HG03520 (cell line): Measurements from ENCODE around the gene TMCO2.

Experiments
- ATAC-seq: cut with Tn5 transposase; IDR thresholded peaks from one replicate; pipeline ENCODE4 v1.9.1; 2021; ENCODE audit warnings: mild to moderate bottlenecking, moderate library complexity; ENCODE audit not compliant: unreplicated experiment

Gene TMCO2

DNA sequence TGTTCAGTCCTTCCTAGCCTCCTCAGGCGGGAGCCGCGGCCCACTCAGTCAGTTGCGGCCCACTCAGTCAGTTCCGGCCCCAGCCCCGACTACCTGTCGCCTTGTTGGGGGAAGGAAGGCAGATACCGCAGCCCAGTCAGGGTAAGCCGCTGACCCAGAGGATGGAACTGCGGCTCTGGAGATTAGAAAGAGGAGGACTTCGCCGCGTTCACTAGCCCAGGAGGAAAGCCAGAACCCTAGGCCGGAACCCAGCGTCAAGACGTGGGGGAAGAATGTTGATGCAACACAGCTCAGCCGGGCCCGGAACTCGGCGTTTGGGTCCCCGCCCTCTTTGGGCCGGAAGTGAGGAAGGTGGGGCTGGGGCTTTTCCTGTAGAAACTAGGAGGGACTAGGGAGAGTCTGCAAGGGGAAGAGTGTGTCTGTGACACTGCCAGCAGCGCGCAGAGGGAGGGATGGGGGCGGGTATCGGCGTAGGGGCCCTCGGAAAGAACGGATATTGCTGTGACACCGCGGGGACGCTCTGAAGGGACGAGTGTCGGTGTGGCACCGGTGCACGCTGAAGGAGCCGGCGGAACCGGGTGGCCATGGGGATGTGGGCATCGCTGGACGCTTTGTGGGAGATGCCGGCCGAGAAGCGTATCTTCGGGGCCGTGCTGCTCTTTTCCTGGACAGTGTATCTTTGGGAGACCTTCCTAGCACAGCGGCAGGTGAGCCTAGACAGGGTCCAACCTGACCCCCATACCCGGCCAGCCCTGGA, 10.1 kb downstream of the TMCO2 start, which contains the start of gene ZMPSTE24:
Gene ZMPSTE24 (plus strand): TSS at position 549 of the 757 bp plus-strand sequence. CDS start 36 bp downstream, at position 585.
- peak; percentile 84 for ATAC-seq

DNA sequence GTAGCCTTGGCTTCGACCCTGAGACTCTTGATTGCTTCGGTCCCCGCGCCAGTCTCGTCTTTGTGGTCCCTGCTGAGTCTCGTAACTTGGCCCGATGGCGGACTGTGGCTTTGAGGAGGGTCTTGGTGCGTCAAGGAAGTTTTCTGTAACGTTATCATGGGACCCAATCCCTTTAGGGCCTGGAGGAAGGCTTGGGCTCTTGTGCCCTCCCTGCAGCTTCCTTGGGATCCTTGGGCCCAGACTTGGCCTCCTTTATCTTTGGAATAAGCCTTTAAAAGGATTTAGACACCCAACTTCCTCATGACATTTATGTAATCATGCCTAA, 10.7 kb downstream of the TMCO2 start:
- no peak for ATAC-seq

DNA sequence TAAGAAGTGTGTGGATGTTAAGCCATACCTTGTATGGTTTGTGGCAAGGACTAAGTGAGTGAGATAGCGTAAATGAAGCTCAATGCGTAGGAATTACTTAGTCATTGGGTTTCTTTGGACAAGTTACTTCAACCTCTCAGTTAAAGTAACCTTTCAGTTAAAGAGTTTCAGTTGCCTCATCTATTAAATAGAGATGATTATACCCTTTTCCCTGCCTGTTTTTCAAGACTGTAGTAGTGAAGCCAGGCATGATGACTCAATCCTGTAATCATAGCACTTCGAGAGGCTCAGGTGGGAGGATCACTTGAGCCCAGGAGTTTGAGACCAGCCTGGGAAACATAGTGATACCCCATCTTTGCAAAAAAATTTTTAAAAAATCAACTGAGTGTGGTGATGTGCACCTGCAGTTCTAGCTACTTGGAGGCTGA, 16.6 kb downstream of the TMCO2 start:
- ATAC-seq, result no peak

DNA sequence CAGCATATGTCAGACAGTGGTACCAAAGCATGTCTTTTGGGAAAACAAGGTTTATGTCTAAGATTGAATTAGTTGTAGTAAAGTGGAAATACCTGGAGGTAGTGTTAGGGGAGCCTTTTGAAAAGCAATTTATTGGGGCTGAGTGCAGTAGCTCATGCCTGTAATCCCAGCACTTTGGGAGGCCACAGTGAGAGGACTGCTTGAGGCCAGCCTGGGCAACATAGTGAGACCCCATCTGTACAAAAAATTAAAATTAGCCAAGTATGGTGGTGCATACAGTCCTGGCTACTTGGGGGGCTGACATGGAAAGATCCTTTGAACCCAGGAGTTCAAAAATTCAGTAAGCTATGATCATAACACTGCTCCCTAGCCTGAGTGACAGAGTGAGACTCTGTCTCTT, 17.6 kb downstream of the TMCO2 start:
- ATAC-seq, result no peak

DNA sequence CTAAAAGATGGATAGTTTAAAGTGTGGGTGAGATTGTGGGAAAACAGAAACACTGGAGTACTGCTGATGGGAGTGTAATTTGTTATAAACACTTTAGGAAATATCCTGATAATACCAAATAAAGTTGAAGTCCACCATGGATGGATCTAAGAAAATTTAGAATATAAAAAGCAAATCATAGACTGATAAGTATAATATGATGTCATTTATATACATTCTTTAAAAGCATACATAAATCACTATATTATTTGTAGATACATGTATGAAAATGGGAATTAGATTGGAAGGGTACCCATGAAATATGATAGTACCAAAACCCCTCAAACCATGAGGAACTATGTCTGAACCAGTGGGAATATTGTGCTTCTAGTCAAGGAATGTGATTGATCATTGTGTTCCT, 18.2 kb downstream of the TMCO2 start:
- no peak for ATAC-seq

DNA sequence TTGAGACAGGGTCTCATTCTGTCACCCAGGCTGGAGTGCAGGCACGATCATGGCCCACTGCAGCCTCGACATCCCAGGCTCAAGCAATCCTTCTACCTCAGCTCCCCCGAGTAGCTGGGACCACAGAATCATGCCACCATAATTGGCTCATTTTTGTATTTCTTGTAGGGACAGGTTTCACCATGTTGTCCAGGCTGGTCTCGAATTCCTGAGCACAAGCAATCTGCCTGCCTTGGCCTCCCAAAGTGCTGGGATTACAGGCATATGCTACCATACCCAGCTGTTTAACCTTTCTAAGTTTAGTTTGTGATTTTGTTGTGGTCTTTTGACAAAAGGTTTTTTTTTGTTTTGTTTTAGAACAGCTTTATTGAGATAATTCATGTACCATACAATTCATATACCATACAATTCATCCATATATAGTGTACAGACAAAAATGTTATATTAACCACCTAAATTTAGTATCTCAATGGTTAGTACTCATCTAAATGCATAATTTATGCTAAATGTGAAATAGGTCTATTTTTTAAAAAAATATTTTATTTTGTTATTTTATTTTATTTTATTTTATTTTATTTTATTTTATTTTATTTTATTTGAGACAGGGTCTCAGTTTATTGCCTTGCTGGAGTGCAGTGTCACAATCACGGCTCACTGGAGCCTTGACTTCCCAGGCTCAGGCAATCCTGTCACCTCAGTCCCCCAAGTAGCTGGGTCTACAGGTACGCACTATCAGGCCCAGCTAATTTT, 19.2 kb downstream of the TMCO2 start:
- ATAC-seq, result no peak

DNA sequence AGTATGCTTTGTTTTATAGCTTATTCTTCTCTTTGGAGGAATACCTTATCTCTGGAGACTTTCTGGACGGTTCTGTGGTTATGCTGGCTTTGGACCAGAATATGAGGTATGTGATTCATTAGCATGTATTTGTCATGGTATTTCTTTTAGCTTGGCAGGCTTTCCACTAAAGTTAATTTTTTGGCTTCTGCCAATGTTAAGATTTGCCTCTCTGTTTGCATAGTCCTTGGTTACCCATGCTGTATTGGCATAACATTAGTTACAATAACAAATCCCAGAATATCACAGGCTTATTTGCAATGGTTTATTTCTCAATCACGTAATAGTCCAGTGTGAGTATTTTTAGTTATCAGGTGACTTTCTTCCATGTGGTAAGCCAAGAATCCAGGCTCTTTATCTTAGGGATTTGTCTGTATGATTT, 20.0 kb downstream of the TMCO2 start:
- ATAC-seq, result no peak

DNA sequence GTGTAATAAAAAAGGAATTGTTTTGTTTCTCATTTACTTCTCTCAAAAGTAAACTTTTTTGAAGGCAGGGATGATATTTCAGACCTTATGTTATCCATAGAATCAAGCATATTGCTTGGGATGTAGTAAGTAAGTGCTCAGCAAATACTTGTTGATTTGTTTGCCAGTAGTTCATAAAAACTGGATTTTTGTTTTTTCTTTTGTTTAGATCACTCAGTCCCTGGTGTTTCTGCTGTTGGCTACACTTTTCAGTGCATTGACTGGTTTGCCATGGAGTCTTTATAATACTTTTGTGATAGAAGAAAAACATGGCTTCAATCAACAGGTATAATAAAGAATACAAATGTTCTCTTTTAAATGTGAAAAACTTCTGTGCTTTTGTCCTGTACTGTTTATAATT, 20.5 kb downstream of the TMCO2 start:
- no peak for ATAC-seq

DNA sequence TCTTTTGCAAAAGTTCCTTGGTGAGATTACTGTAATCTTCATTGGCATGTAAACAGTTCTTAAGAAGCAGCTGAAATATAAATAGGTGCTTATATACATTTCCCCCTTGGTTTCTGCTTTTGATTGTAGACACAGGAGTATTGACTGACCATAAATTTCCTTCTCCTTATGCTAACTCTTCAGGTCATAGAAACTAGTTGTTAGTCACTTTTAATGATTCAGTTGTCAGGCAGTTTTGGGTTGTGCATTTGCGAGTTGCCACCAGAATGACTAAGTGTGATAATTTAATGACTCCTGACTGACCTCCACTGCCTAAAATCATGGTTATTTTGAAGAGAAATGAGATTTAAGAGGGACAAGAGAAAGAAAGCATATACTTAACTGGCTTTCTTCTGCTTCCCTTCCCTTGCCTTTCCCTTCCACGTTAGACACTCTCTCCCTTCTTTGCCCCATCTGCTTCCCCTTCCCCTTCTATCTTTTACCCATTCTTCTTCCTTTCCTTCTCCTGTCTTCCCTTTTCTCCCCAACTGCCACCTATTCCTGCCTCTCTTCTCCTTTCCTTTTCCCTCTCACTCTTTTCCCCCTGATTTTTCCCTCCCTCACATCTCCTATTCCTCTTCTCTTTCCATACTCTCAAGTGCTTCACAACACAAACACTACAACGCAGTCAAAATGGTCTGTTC, 22.6 kb downstream of the TMCO2 start:
- no peak for ATAC-seq

DNA sequence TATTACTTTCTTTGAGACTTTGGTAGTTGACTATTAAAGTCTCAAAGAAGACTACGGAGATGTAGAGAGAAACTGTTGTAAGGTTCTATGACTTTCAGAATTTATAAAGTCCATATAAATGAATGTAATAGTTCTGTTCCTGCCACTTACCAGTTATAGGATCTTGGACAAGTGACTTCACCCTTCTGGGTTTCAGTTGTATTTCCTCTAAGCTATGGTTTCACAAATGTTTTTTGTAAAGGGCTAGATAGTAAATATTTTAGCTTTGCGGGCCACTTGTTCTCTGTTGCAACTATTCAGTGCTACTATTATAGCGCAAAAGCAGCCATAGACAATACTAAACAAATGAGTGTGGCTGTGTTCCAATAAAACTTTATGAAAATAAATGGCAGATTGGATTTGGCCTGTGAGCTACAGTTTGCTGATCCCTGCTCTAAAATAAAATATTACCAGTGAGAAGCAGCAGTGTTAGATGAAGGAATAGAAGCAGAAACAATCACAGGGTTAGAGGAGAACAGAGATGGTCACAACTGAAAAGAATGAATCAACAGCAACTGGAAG, 25.0 kb downstream of the TMCO2 start:
- ATAC-seq, result no peak

DNA sequence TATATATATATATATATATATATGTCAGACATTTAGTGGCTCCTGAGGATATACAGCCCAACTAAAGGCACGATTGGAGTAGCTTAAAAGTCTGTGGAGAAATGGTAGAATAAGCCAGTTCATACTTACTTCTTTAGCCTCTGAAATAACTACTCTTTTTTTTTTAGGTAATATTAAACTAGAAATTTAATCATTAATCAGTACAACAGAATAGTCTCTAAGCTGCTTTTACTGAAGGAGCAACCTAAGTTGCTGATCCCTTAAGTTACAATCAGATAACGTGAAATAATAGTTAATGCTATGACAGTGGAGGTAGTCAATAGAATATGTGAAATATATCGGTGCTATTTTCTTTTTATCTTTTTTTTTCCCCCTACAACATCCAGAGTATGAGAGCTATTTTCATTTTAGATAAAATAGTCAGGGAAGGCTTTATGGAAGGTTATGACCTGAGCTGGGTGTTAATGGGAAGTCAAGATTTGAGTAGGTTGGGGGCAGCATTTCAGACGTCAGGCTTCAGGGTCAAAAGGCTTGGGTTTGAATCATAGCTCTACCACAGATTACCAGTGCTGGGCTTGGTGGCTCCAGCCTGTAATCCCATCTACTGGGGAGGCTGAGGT, 25.9 kb downstream of the TMCO2 start:
- no peak for ATAC-seq

DNA sequence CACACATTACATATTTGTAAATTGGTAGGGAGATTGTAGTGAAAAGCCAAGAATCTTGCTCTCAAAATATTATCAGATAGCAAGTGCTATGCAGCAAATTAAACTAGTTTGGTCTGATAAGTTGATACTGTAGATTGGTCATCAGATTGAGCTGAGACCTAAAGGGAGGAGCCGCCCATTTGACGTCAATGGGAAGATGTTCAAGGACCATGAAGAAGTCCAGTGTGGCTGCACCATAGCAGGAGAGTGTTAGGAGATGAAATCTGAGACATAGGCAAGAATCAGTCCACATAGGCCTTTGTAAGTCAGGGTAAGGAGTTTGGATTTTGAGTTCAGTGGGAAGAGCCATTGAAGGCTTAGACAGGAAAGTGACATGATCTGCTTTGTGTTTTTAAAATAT, 26.6 kb downstream of the TMCO2 start:
- no peak for ATAC-seq

DNA sequence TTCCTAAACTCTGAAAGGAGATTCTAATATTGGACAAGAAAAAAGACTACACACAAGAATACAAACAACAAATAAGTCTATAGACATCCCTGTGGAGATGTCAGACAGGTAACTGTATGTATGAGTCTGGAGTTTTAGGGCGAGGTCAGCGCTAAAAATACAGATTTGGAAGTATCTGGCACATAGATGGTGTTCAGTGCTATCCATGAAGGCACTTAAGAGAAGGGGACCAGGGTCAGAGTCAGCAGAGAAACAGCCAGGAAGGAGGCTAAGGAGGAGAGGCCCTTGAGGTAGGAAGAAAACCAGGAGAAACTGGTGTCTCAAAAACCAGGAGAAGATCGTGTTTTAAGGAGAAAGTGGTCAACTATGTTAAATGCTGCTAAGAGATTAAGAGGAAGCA, 28.4 kb downstream of the TMCO2 start:
- ATAC-seq, result no peak

DNA sequence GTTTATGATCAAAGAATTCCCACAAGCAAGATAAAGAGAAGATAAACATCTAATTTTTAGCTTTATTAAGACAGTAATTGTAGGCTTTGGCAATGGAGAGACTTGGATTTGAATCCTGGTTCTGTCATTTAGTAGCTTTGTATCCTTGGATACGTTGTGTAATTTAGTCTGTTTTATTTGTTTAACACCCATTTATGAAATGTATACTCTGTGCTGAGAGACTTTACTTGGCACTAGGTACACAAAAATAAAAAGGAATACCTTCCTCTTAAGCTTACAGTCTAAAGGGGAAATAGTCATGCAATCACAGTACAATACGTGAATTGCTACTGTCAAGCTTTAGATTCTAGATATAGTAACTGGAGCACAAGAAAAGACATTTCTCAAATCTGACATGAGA, 34.1 kb downstream of the TMCO2 start:
- no peak for ATAC-seq

DNA sequence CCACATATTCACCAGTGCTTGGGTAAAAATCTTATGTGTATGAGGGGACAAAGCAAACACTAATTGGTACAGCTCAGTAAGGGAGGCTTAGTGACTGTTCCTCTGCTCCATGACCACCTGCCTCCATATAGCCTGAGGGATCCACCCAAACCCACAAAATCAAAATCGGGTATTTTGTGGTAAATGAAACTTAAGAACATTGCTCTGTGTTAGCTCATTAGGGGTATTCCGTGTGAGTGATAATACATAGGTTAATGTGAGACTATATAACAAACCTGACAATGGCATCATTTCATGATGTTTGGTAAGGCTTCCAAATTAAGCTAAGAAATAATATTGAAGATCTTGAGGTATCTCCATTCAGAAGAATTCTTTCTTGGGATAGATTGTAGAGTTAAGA, 43.6 kb downstream of the TMCO2 start:
- ATAC-seq, result no peak

DNA sequence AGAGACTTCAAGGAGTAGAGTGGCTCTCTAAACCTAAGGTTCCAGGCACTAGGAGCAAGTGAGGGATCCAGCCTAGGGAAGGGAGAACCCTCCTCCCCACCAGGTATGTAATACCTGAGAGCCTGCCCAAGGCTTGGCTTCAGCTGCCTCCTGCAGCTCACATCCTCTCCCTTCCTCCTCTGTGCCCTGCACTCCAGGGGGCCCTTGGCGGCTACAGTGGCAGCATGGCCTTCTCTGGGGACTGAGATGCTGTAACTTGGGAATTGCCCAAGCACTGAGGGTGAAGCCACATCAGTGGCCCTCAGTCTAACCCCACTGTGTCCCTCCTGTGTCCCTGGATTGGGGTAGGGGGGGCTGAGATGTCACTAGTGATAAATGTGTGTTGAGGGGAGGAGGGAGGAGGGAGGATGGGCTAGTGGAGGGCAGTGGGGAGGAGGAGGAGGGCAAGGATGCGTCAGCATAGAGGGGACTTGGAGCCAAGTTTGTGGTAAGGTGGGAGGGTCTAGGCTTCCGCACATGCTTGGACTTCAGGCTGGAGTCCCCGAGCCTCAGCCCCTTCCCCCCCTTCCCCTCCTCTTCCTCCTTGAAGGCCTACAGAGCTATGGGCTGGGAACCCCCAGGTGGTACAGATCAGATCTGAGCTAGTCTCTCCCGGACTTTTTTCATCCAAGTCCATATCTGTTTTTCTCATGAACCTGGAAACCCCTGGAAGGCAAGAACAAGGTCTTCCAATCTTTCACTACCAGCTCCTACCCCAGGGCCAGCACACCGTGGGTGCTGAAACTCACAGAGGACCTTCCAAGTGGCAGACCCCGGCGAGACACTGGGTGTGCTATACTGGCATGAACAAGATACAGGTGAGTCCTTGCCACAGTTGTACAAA, 51.9 kb downstream of the TMCO2 start:
- ATAC-seq, result no peak

DNA sequence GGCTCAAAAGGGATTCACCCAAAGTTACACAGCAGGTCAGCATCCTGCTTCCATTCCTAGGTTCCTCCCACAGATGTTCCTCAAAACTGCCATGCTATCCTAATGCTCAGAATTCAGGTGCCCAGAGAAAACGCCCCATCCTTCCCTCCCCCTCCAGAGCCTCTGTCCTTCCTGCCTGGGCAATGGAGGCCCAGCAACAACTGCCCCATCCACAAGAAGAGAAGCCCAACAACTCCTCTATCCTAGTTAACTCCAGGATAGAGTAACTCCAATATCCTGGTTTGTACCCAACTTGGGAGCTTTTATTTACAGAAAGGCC, 52.5 kb downstream of the TMCO2 start:
- ATAC-seq, result no peak

DNA sequence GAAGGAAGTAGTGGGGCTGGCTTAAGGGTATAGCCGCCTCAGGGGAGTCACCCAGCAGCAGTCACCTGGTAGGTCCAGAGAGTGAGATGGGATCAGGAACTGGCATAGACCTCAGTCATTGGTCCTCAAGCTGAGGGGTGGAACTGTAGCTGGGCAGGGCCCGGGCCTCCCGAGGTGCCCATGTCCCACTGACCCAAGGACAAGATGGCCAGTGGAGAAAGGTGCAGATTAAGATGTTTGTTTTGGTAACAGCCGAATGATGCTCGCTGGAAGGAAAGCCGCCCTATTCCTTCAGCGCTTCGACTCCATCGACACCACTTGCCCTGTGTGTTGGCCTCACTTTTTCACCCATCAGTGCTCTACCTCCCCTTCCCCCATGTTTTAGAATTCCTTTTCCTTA, 52.9 kb downstream of the TMCO2 start:
- no peak for ATAC-seq

DNA sequence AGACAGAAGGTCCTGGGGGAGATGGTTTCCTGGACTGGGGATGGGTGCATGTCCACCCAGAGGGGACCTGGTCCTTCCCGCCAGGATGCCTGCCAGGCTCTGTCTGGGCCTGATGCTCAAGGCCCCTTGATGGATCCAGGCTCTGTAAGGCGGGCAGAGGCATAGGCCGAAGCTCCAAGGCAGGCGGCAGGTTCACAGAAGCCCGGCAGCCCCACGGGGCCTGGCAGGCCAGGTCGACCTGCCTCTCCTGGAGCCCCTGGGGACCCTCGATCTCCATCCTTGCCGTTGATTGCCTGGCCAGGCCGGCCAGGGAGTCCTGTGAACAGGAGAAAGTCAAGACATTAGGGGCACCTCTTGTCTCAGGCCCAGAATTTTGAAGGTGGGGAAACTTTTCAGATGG, 53.3 kb downstream of the TMCO2 start:
- no peak for ATAC-seq
